Erythroblast (primary cell): Measurements from ENCODE around the gene DDIT4.
A peak's percentile ranks its signal among the peaks of the same experiment; 100 is the strongest.

ENCODE experiments used
- GATA1 ChIP-seq: IDR thresholded peaks from 2 replicates; pipeline ENCODE4 v1.6.1; 2011; ENCODE audit warnings: low read depth, mild to moderate bottlenecking, control low read depth, low read length, moderate library complexity
- POLR2A ChIP-seq: IDR thresholded peaks from 2 replicates; pipeline ENCODE4 v1.6.1; 2011; ENCODE audit warnings: mild to moderate bottlenecking, low read length

DNA sequence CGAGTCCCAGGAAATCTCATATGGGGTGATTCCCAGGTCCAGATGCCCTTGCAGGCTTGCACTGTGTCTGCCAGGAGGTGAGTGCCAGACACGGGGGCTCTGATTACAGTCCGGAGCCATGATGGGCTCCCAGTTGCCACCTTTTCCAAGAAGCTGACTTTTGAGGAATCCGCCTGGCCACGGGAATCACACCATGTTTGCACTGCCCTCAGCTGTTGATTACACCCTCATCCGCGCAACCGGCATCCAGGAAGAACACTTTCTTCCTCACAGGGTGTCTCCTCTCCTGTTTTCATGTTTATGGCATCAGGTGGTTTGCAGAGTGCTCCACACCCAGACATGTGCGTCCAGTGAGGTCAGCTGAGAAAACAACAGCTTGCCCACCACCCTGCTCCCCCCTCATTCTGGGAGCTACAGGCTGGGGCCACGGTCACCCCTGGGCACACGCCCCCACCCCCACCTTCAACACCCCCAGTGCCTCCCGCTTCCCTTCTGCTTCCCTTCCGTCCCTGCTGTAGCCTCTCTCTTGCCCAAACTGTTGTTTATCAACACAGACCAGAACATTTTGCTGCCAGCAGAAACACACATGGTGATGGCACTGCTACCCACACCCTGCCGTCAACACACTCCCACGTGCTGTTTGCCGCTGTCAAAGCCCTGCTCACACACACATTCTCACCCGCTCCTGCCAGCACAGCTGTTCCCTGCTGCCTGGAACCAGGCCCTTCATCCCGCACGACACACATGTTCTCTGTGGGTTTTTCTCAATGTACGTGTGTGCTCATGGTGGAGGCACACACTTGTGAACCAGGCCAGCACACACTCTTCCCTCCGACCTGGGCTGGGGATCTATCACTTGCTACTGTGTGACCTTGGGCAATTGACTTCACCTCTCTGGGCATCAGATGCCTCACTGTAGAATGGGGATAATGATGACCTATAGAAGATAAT is 35.8 kb downstream of the DDIT4 start:
- TF ChIP-seq POLR2A (peak; percentile 56), GATA1 (no peak)
